Superior temporal gyrus (tissue), 1 donor: ENCODE results near the gene MINAR1.

Experiments
- DNase-seq: peaks from one replicate; pipeline ENCODE4 v3.0.0-alpha.2; 2016; ENCODE audit errors: extremely low spot score

The MINAR1 gene

GRCh38 chr15:79430901-79431635, 1.1 kb upstream of the MINAR1 start:
- DNase-seq = no peak

GRCh38 chr15:79432345-79433275, 474 bp downstream of the MINAR1 start:
- no peak for DNase-seq

- no peak for DNase-seq
Observed at GRCh38 chr15:79433276-79433990, 1.3 kb downstream of the MINAR1 start.

- no peak for DNase-seq
Observed at GRCh38 chr15:79434361-79434760, 2.2 kb downstream of the MINAR1 start.

- peak; percentile 35 for DNase-seq
Observed at GRCh38 chr15:79436037-79436780, 4.1 kb downstream of the MINAR1 start.

GRCh38 chr15:79437275-79438000, 5.3 kb downstream of the MINAR1 start:
- no peak for DNase-seq

- DNase-seq = no peak
Observed at GRCh38 chr15:79439236-79439635, 7.1 kb downstream of the MINAR1 start.

- no peak for DNase-seq
Observed at GRCh38 chr15:79440355-79440908, 8.3 kb downstream of the MINAR1 start.

- DNase-seq = no peak
Observed at GRCh38 chr15:79442911-79443310, 10.8 kb downstream of the MINAR1 start.

- no peak for DNase-seq
Observed at GRCh38 chr15:79447060-79447459, 14.9 kb downstream of the MINAR1 start.

GRCh38 chr15:79450648-79451047, 18.5 kb downstream of the MINAR1 start:
- no peak for DNase-seq

GRCh38 chr15:79451361-79451999, 19.3 kb downstream of the MINAR1 start:
- DNase-seq = no peak

- no peak for DNase-seq
Observed at GRCh38 chr15:79452244-79453051, 20.3 kb downstream of the MINAR1 start.

- DNase-seq = no peak
Observed at GRCh38 chr15:79453446-79453845, 21.3 kb downstream of the MINAR1 start.

- DNase-seq = no peak
Observed at GRCh38 chr15:79454063-79454462, 21.9 kb downstream of the MINAR1 start.

- DNase-seq = no peak
Observed at GRCh38 chr15:79455361-79455760, 23.2 kb downstream of the MINAR1 start.

- no peak for DNase-seq
Observed at GRCh38 chr15:79455943-79456342, 23.8 kb downstream of the MINAR1 start.

GRCh38 chr15:79458491-79458890, 26.4 kb downstream of the MINAR1 start:
- DNase-seq = no peak

GRCh38 chr15:79459666-79460065, 27.5 kb downstream of the MINAR1 start:
- no peak for DNase-seq
